Peyer's patch (tissue), 4 donors: ENCODE measurements around the gene ALPL.

Source experiments
- POLR2A ChIP-seq, 2 donors: fragments of 450-650 bp; IDR thresholded peaks; one replicate each; pipeline ENCODE4 v1.5.1; 2017; ENCODE audit warnings: antibody characterized with exemption in 2 of 2, mild to moderate bottlenecking in 2 of 2, moderate library complexity in 2 of 2
- TF ChIP-seq, protein P1 (sequence below), 6 experiments: fragments of 450-650 bp in 4 of 6; fragments of 200-600 bp in 2 of 6; sonication (generic) in 1 of 6; IDR thresholded peaks; one replicate each; pipeline ENCODE4 v1.5.1; 2017 to 2019; ENCODE audit warnings: antibody characterized with exemption in 6 of 6, mild to moderate bottlenecking in 3 of 6, moderate library complexity in 1 of 6

DNA sequence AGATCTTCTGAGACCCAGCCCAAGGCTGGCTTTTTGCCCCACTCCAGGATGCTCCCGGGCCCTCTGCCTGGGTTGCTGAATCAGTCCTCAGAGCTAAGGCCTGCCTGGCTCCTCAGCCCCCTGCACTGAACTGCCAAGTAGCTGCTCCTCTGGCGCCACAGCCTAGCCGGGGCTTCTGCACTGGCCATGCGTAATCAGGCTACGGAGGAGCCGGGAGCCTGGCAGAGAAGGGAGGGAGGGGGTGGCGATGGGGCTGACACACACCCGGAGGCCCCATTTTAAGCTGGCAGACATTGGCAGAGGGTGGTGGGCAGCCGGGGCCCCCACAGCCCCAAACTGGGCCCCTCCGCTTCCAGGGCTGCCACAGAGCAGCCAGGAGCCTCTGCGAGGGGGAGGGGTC lies 38.7 kb downstream of the ALPL start:
- TF ChIP-seq, protein P1, sequence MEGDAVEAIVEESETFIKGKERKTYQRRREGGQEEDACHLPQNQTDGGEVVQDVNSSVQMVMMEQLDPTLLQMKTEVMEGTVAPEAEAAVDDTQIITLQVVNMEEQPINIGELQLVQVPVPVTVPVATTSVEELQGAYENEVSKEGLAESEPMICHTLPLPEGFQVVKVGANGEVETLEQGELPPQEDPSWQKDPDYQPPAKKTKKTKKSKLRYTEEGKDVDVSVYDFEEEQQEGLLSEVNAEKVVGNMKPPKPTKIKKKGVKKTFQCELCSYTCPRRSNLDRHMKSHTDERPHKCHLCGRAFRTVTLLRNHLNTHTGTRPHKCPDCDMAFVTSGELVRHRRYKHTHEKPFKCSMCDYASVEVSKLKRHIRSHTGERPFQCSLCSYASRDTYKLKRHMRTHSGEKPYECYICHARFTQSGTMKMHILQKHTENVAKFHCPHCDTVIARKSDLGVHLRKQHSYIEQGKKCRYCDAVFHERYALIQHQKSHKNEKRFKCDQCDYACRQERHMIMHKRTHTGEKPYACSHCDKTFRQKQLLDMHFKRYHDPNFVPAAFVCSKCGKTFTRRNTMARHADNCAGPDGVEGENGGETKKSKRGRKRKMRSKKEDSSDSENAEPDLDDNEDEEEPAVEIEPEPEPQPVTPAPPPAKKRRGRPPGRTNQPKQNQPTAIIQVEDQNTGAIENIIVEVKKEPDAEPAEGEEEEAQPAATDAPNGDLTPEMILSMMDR (IDR thresholded peaks at IDR 0.05) = no peak
- no peak for TF ChIP-seq POLR2A (IDR thresholded peaks at IDR 0.05)
